D341Med (cell line): ENCODE results near the gene PXK.

Experiments used
- DNase-seq: peaks from one replicate; pipeline ENCODE4 v3.0.0; 2012; ENCODE audit warnings: low spot score

PXK gene

GRCh38 chr3:58383904-58384303 lies 51.2 kb downstream of the PXK start:
- no peak for DNase-seq

GRCh38 chr3:58384381-58385090 lies 51.8 kb downstream of the PXK start:
- no peak for DNase-seq

- DNase-seq, result no peak
Measured at GRCh38 chr3:58386626-58387365, 54.1 kb downstream of the PXK start.

GRCh38 chr3:58387650-58388546 lies 55.2 kb downstream of the PXK start:
- DNase-seq, result no peak

GRCh38 chr3:58388550-58389091 lies 55.9 kb downstream of the PXK start:
- DNase-seq, result no peak

GRCh38 chr3:58391156-58391865 lies 58.6 kb downstream of the PXK start:
- DNase-seq, result no peak

- no peak for DNase-seq
Measured at GRCh38 chr3:58392181-58392580, 59.5 kb downstream of the PXK start.

GRCh38 chr3:58394339-58394738 lies 61.6 kb downstream of the PXK start:
- no peak for DNase-seq

GRCh38 chr3:58398669-58399333 lies 66.1 kb downstream of the PXK start:
- no peak for DNase-seq

- no peak for DNase-seq
Measured at GRCh38 chr3:58403513-58404109, 70.9 kb downstream of the PXK start.

- no peak for DNase-seq
Measured at GRCh38 chr3:58404396-58404795, 71.7 kb downstream of the PXK start.

- no peak for DNase-seq
Measured at GRCh38 chr3:58408906-58409305, 76.2 kb downstream of the PXK start.

GRCh38 chr3:58409663-58410062 lies 77.0 kb downstream of the PXK start:
- DNase-seq, result no peak

- DNase-seq, result no peak
Measured at GRCh38 chr3:58411036-58411435, 78.3 kb downstream of the PXK start.

- DNase-seq, result no peak
Measured at GRCh38 chr3:58411851-58412830, 79.4 kb downstream of the PXK start.

- peak; percentile 79 for DNase-seq
Measured at GRCh38 chr3:58414538-58415197, 82.0 kb downstream of the PXK start.

GRCh38 chr3:58416191-58416590 lies 83.5 kb downstream of the PXK start:
- DNase-seq, result no peak

- DNase-seq, result no peak
Measured at GRCh38 chr3:58417075-58417474, 84.4 kb downstream of the PXK start.

- no peak for DNase-seq
Measured at GRCh38 chr3:58418227-58418626, 85.5 kb downstream of the PXK start.
